ENCODE data around the gene ADCY1. TPM values are rescaled to one million over a fixed set of nuclear protein-coding genes. Genes with fewer than 3 reads are reported as not detected.

The ADCY1 gene
- total RNA-seq, 1 experiment from 2014 or later = not detected

DNA sequence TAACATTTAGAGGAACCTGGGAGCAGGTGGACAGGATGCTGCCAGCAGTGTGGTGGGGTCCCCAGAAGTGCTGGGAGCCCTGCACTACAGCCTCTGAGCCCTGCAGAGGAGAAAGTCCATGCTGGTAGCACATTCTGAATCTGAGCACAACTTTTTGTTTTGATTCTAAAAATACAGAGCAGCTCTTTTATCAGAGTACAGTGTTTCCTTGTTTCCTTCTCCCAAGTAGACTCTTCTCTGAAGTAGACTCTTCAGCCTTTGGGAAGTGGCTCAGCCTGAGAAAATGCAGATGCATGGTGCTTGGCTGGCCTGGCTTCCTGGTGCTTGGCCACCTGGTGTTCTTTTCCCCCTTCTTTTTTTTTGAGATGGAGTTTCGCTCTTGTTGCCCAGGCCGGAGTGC lies 9.1 kb downstream of the ADCY1 start:
- Histone ChIP-seq H3K36me3 (ENCODE audit: low read depth) (no peaks in the 10 kb centered on the region), H3K4me3 (no peak overlapping the region), H3K9me2 (ENCODE audit: insufficient read depth) (no peaks in the 10 kb centered on the region), H3K9me3 (ENCODE audit: insufficient read depth, low read depth) (no peaks in the 10 kb centered on the region), H4K20me1 (ENCODE audit: insufficient read depth) (no peaks in the 10 kb centered on the region; the same call in 1 of the 2 replicates), H2AFZ (no peak overlapping the region), H3K27ac (no peak overlapping the region), H3K27me3 (ENCODE audit: insufficient read depth, low read depth) (peaks cover 92% of the 10 kb centered on the region), H3F3A (ENCODE audit: insufficient read depth, low read depth) (no peaks in the 10 kb centered on the region), H3K4me2 (no peak overlapping the region), H3K4me1 (replicated peaks; ENCODE audit: insufficient read depth) (no peaks in the 10 kb centered on the region), H3K79me2 (ENCODE audit: low read depth) (no peaks in the 10 kb centered on the region)
- no peak for DNase-seq
- CTCF ChIA-PET = no interaction called here
- BruUV-seq (replicated peaks) = no TSS peak
- intact Hi-C loops (cut with micrococcal nuclease; ENCODE audit: unreplicated experiment) = no loop called here
- POLR2A ChIA-PET (ENCODE audit: unreplicated experiment) = no interaction called here
- TF ChIP-seq, protein P1, sequence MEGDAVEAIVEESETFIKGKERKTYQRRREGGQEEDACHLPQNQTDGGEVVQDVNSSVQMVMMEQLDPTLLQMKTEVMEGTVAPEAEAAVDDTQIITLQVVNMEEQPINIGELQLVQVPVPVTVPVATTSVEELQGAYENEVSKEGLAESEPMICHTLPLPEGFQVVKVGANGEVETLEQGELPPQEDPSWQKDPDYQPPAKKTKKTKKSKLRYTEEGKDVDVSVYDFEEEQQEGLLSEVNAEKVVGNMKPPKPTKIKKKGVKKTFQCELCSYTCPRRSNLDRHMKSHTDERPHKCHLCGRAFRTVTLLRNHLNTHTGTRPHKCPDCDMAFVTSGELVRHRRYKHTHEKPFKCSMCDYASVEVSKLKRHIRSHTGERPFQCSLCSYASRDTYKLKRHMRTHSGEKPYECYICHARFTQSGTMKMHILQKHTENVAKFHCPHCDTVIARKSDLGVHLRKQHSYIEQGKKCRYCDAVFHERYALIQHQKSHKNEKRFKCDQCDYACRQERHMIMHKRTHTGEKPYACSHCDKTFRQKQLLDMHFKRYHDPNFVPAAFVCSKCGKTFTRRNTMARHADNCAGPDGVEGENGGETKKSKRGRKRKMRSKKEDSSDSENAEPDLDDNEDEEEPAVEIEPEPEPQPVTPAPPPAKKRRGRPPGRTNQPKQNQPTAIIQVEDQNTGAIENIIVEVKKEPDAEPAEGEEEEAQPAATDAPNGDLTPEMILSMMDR (conservative IDR thresholded peaks at IDR 0.05) = no peak
- TF ChIP-seq EZH2 (IDR thresholded peaks at IDR 0.05; ENCODE audit: low read depth) = no peak

DNA sequence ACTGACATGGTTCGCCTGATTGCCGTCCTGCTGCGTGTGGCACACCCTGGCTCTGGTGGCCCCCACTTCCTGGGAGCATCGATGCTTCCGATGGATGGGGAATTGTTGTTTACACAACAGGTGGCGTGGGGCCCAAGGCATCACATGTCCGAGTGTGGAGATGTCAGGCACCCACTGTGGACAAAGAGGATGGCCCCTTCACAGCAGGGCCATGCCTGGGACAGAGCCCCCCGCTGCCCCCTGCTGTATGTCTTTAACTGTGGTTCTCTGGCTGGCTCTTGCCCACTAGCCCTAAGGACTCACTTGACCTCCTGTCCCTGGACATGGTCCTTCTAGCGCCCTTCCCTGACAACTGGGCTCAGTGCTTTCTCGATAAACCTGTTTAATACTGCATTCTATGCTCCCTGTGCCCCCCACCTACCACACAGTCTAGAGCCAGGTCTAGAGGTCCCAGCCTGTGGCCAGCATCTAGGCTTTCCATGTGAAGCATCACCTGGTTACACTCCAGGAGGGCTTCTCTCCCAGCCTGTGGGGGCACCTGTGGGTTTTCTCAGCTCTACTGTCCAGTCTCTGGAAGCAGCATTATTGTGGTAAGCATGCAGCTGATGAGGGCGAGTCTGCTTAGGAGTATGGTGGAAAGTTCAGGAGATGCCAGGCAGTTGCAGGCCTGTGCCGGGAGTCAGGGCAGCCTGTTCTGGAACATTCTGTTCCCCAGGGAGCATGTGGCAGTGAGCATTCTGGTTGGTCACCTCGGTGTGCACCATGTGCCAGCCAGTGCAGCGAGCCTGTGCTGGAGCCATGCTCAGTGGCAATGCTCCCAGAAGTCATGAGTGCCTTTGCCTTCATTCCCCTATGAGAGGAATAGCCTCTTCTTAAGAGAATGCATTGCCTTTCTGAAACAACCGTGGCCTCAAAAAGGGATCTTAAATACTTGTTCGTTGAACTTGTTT lies 10.4 kb downstream of the ADCY1 start:
- BruUV-seq (replicated peaks) = no TSS peak
- no peaks in the 10 kb centered on the region for H3K36me3 ChIP-seq (ENCODE audit: low read depth)
- H3K27ac ChIP-seq = no peak overlapping the region
- intact Hi-C loops (cut with micrococcal nuclease; ENCODE audit: unreplicated experiment) = no loop called here
- no peak overlapping the region for H2AFZ ChIP-seq
- no peak overlapping the region for H3K4me3 ChIP-seq
- no peaks in the 10 kb centered on the region for H3K9me3 ChIP-seq (ENCODE audit: insufficient read depth, low read depth)
- H3K9me2 ChIP-seq (ENCODE audit: insufficient read depth) = no peaks in the 10 kb centered on the region
- no peaks in the 10 kb centered on the region for H3K4me1 ChIP-seq (replicated peaks; ENCODE audit: insufficient read depth)
- ChIA-PET CTCF (no interaction called here), POLR2A (ENCODE audit: unreplicated experiment) (no interaction called here)
- no peaks in the 10 kb centered on the region for H3K79me2 ChIP-seq (ENCODE audit: low read depth)
- no peaks in the 10 kb centered on the region; the same call in 1 of the 2 replicates for H4K20me1 ChIP-seq (ENCODE audit: insufficient read depth)
- no peak overlapping the region for H3K4me2 ChIP-seq
- no peaks in the 10 kb centered on the region for H3F3A ChIP-seq (ENCODE audit: insufficient read depth, low read depth)
- peaks cover 92% of the 10 kb centered on the region for H3K27me3 ChIP-seq (ENCODE audit: insufficient read depth, low read depth)
- TF ChIP-seq, protein P1 (conservative IDR thresholded peaks at IDR 0.05) = no peak
- TF ChIP-seq EZH2 (IDR thresholded peaks at IDR 0.05; ENCODE audit: low read depth) = no peak
- no peak for DNase-seq

DNA sequence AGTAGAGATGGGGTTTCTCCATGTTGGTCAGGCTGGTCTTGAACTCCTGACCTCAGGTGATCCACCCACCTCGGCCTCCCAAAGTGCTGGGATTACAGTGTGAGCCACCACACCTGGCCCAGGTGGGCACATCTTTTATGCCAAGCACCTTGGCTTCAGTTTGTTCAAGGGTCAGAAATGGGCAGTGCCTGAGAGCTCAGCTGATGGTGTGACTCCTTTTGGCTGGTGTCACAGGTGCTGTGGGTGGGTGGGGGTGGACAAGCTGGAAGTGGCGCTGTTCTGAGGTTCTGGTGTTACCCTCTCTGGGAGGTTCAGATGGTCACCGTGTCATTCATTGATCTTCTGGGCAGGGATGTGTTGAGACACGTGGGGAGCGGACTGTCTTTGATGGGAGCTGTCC lies 11.5 kb downstream of the ADCY1 start:
- Histone ChIP-seq H3F3A (ENCODE audit: insufficient read depth, low read depth) (no peaks in the 10 kb centered on the region), H4K20me1 (ENCODE audit: insufficient read depth) (no peaks in the 10 kb centered on the region; the same call in 1 of the 2 replicates), H3K4me2 (no peak overlapping the region), H2AFZ (no peak overlapping the region), H3K4me3 (no peak overlapping the region), H3K36me3 (ENCODE audit: low read depth) (no peaks in the 10 kb centered on the region), H3K79me2 (ENCODE audit: low read depth) (no peaks in the 10 kb centered on the region), H3K9me3 (ENCODE audit: insufficient read depth, low read depth) (no peaks in the 10 kb centered on the region), H3K4me1 (replicated peaks; ENCODE audit: insufficient read depth) (no peaks in the 10 kb centered on the region), H3K27me3 (ENCODE audit: insufficient read depth, low read depth) (peaks cover 94% of the 10 kb centered on the region), H3K9me2 (ENCODE audit: insufficient read depth) (no peaks in the 10 kb centered on the region), H3K27ac (no peak overlapping the region)
- POLR2A ChIA-PET (ENCODE audit: unreplicated experiment) = no interaction called here
- no peak for TF ChIP-seq EZH2 (IDR thresholded peaks at IDR 0.05; ENCODE audit: low read depth)
- TF ChIP-seq, protein P1 (conservative IDR thresholded peaks at IDR 0.05) = no peak
- BruUV-seq (replicated peaks) = no TSS peak
- intact Hi-C loops (cut with micrococcal nuclease; ENCODE audit: unreplicated experiment) = no loop called here
- no peak for DNase-seq
- CTCF ChIA-PET = no interaction called here
